Body of pancreas (tissue), 4 donors: Measurements from ENCODE around the gene TOP2A. TPM values are rescaled to one million over a fixed set of nuclear protein-coding genes. Genes with fewer than 3 reads are reported as not detected.

ENCODE experiments used
- ATAC-seq: fragments of 150-250 bp; one replicate; pipeline ENCODE4 v1.9.1; 2016
- DNase-seq, 4 donors: peaks; one replicate each; pipeline ENCODE4 v3.0.0-alpha.2; 2019
- H3K27ac ChIP-seq, 4 donors: fragments of 200-600 bp; sonication (generic); 1 replicate in 3 of 4; 2 replicates in 1 of 4; pipeline versions ENCODE4 v1.5.1 to v1.6.1; 2016 to 2019; ENCODE audit warnings: mild to moderate bottlenecking in 1 of 4, mixed read lengths in 1 of 4, moderate library complexity in 1 of 4
- H3K27me3 ChIP-seq, 2 donors: fragments of 200-600 bp; sonication (generic); one replicate each; pipeline ENCODE4 v1.6.0; 2016; ENCODE audit warnings: mild to moderate bottlenecking in 1 of 2
- H3K36me3 ChIP-seq, 2 donors: fragments of 200-600 bp; sonication (generic); replicated peaks in 1 of 2; 2 replicates each; pipeline ENCODE4 v1.5.1; 2016; ENCODE audit warnings: low read depth in 2 of 2; ENCODE audit not compliant: insufficient read depth in 1 of 2
- H3K4me1 ChIP-seq: fragments of 200-600 bp; sonication (generic); one replicate; pipeline ENCODE4 v1.6.0; 2016
- H3K4me3 ChIP-seq, 2 donors: fragments of 200-600 bp; sonication (generic); 1 replicate in 1 of 2; 2 replicates in 1 of 2; pipeline ENCODE4 v1.5.1; 2016 to 2019
- H3K9me3 ChIP-seq, 3 donors: fragments of 200-600 bp; sonication (generic); 1 replicate in 2 of 3; 2 replicates in 1 of 3; pipeline ENCODE4 v1.5.1; 2016
- POLR2A ChIP-seq, 3 donors: fragments of 450-650 bp; IDR thresholded peaks; one replicate each; pipeline ENCODE4 v1.6.1; 2016; ENCODE audit warnings: antibody characterized with exemption in 3 of 3, mild to moderate bottlenecking in 2 of 3
- WGBS, 2 donors: methylation state at CpG; one replicate each; pipeline ENCODE4 v1.1.5; 2017; 5-methylcytosine and 5-hydroxymethylcytosine counted together
- intact Hi-C: fragments of 100-400 bp; cut with DNase I; formaldehyde crosslinking; loops from one replicate; pipeline ENCODE4 v1.15.1; 2023
- total RNA-seq, 2 donors: library from RNA; depleted of rRNA; stranded (reverse); fragments of >200 nt; gene quantifications; one replicate each; pipeline ENCODE4 v1.1.0, GENCODE V29; 2016
- TF ChIP-seq, protein P1 (sequence below), 7 experiments: fragments of 450-650 bp in 4 of 7; fragments of 200-600 bp in 3 of 7; sonication (generic) in 3 of 7; IDR thresholded peaks; one replicate each; pipeline ENCODE4 v1.5.1; 2016 to 2019; ENCODE audit warnings: antibody characterized with exemption in 7 of 7

Gene TOP2A
- total RNA-seq, 2 donors from 2014 or later: 0.33 TPM; not detected in 1

DNA sequence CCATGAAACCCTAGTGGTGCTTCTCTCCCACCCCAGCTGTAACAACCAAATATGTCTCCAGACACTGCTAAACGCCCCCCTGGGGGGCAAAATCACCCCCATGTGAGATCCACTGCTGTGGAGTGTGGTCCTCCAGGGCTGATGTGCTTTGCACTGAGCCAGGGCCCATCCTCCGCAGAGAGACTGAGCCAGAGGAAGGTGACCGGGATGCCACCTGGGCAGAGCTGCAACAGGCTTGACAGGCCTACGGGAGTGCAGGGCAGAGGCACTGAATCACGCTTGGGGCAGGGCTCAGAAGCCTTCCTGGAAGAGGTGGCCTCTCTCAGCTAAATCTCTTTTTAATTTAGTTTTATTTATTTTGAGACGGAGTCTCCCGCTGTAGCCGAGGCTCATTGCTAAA lies 57.6 kb downstream of the TOP2A start:
- Histone ChIP-seq H3K27ac (no peak overlapping the region), H3K27me3 (no peaks in the 10 kb centered on the region), H3K9me3 (no peaks in the 10 kb centered on the region), H3K36me3 (peaks cover 0 to 2% of the 10 kb centered on the region in 2 donors), H3K4me3 (no peak overlapping the region), H3K4me1 (peaks cover 21% of the 10 kb centered on the region)
- DNase-seq: no peak
- TF ChIP-seq, protein P1, sequence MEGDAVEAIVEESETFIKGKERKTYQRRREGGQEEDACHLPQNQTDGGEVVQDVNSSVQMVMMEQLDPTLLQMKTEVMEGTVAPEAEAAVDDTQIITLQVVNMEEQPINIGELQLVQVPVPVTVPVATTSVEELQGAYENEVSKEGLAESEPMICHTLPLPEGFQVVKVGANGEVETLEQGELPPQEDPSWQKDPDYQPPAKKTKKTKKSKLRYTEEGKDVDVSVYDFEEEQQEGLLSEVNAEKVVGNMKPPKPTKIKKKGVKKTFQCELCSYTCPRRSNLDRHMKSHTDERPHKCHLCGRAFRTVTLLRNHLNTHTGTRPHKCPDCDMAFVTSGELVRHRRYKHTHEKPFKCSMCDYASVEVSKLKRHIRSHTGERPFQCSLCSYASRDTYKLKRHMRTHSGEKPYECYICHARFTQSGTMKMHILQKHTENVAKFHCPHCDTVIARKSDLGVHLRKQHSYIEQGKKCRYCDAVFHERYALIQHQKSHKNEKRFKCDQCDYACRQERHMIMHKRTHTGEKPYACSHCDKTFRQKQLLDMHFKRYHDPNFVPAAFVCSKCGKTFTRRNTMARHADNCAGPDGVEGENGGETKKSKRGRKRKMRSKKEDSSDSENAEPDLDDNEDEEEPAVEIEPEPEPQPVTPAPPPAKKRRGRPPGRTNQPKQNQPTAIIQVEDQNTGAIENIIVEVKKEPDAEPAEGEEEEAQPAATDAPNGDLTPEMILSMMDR (IDR thresholded peaks at IDR 0.05): no peak
- TF ChIP-seq POLR2A (IDR thresholded peaks at IDR 0.05): no peak
- no peak for ATAC-seq
- intact Hi-C loops: loop anchor here (5.0 to 10.0 kb wide), 3 partner anchors 75 to 205 kb away; partner anchors contain the start of gene CCR7
- 75 to 93% methylated on average over 7 to 8 of the region's 8 CpGs for WGBS, 2 donors

DNA sequence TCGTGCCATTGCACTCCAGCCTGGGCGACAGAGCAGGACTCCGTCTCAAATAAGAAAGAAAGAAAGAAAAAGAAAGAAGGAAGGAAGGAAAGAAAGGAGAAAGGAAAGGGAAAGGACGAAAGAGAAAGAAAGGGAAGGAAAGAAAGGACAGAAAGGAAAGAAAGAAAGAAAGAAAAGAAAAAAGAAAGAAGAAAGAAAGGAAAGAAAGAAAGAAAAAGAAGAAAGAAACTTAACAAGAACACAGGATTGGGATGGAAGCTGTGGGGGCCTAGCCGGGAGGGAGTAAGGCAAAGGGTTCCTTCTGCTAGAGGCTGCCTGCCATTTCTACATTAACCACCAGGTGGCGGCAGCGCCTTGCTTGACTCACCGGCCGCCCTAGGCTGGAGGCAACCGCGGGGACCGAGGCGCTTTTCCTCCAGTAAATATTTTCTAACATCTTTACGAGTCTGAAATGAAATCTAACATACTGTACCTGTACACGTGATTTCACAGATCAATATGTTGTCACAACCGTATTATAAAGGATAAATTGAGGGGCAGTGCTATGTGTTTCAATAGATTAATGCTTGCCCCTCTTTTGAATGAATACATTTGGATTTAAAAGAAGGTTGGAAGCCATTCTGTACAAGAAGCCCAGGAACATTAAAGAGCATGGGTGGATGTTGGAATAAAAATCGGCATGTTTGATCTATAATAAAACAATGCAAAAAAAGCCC lies 59.2 kb downstream of the TOP2A start:
- no peak overlapping the region for H3K27ac ChIP-seq
- intact Hi-C loops: loop anchor here (10.0 kb wide), 1 partner anchor 154 kb away; no protein-coding TSS in a partner anchor
- no peak for TF ChIP-seq POLR2A (IDR thresholded peaks at IDR 0.05)
- TF ChIP-seq, protein P1 (IDR thresholded peaks at IDR 0.05): peak; percentile 91 to 99 (median 96)

DNA sequence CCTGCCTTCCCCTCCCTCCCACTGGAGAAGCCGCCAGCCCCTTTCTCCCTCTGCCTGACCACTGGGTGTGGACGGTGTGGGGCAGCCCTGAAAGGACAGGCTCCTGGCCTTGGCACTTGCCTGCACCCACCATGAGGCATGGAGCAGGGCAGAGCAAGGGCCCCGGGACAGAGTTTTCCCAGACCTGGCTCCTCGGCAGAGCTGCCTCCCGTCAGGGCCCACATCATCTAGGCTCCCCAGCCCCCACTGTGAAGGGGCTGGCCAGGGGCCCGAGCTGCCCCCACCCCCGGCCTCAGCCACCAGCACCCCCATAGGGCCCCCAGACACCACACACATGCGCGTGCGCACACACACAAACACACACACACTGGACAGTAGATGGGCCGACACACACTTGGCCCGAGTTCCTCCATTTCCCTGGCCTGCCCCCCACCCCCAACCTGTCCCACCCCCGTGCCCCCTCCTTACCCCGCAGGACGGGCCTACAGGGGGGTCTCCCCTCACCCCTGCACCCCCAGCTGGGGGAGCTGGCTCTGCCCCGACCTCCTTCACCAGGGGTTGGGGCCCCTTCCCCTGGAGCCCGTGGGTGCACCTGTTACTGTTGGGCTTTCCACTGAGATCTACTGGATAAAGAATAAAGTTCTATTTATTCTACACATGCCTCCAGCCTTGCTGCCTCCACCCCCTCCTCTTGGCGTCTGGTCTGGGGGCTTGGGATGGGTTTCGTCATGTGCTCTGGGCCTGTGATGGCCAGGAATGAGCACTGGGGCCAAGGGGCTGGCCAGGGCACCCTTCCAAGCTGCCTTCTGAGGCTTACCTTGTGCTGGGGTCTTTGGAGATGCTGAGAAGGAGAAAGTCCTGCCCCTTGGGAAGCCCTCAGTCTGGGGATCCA lies 60.5 kb downstream of the TOP2A start:
- no peak overlapping the region for H3K4me3 ChIP-seq
- DNase-seq (no peak), ATAC-seq (no peak)
- TF ChIP-seq POLR2A (IDR thresholded peaks at IDR 0.05): no peak
- TF ChIP-seq, protein P1 (IDR thresholded peaks at IDR 0.05): no peak
- no peaks in the 10 kb centered on the region for H3K9me3 ChIP-seq
- no peak overlapping the region for H3K27ac ChIP-seq
- peaks cover 0 to 5% of the 10 kb centered on the region in 2 donors for H3K36me3 ChIP-seq
- intact Hi-C loops: loop anchor here (10.0 kb wide), 1 partner anchor 152 kb away; no protein-coding TSS in a partner anchor
- H3K27me3 ChIP-seq: no peaks in the 10 kb centered on the region
- WGBS, 2 donors: 46 to 55% methylated on average over 4 to 16 of the region's 19 CpGs
- peaks cover 12% of the 10 kb centered on the region for H3K4me1 ChIP-seq

More for the DNA sequence above, 59.2 kb downstream of the TOP2A start:
- DNase-seq (peak; percentile 89 to 96 (median 90)), ATAC-seq (peak; percentile 71)
- Histone ChIP-seq H3K27me3 (no peaks in the 10 kb centered on the region), H3K36me3 (peaks cover 0 to 2% of the 10 kb centered on the region in 2 donors), H3K4me3 (no peak overlapping the region), H3K9me3 (no peaks in the 10 kb centered on the region), H3K4me1 (peaks cover 18% of the 10 kb centered on the region)
- 9% methylated on average over 17 of the region's 17 CpGs for WGBS, 2 donors

DNA sequence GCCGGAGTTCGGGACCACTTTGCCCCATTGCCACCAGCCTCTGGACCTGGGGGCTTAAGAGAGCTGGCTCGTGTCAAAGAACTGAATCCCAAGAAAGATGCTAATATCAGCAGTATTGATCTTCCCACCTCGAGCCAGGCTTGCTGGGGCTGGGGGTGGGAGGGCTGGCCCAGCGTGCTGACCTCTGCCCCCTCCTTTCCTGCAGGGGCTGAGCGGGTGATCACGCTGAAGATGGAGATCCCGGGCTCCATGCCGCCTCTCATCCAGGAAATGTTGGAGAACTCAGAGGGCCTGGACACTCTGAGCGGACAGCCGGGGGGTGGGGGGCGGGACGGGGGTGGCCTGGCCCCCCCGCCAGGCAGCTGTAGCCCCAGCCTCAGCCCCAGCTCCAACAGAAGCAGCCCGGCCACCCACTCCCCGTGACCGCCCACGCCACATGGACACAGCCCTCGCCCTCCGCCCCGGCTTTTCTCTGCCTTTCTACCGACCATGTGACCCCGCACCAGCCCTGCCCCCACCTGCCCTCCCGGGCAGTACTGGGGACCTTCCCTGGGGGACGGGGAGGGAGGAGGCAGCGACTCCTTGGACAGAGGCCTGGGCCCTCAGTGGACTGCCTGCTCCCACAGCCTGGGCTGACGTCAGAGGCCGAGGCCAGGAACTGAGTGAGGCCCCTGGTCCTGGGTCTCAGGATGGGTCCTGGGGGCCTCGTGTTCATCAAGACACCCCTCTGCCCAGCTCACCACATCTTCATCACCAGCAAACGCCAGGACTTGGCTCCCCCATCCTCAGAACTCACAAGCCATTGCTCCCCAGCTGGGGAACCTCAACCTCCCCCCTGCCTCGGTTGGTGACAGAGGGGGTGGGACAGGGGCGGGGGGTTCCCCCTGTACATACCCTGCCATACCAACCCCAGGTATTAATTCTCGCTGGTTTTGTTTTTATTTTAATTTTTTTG lies 61.6 kb downstream of the TOP2A start:
- no peak for ATAC-seq
- no peaks in the 10 kb centered on the region for H3K27me3 ChIP-seq
- peaks cover 0 to 10% of the 10 kb centered on the region in 2 donors for H3K36me3 ChIP-seq
- no peak overlapping the region for H3K27ac ChIP-seq
- H3K4me1 ChIP-seq: peaks cover 12% of the 10 kb centered on the region
- TF ChIP-seq POLR2A (IDR thresholded peaks at IDR 0.05): no peak
- TF ChIP-seq, protein P1 (IDR thresholded peaks at IDR 0.05): no peak
- H3K4me3 ChIP-seq: no peak overlapping the region
- 74 to 84% methylated on average over 19 to 25 of the region's 33 CpGs for whole genome bisulfite sequencing, 2 donors
- H3K9me3 ChIP-seq: no peaks in the 10 kb centered on the region
- no peak for DNase-seq
- intact Hi-C loops: loop anchor here (10.0 kb wide), 1 partner anchor 151 kb away; no protein-coding TSS in a partner anchor
